ENCODE results near the gene SULT1C2. TPM values are rescaled to one million over a fixed set of nuclear protein-coding genes. Genes with fewer than 3 reads are reported as not detected.

The SULT1C2 gene
- total RNA-seq, 5 donors from 2014 or later (not counting 1 experiment from before 2014, with no cell fraction given): 0.44 TPM; not detected in 4

DNA sequence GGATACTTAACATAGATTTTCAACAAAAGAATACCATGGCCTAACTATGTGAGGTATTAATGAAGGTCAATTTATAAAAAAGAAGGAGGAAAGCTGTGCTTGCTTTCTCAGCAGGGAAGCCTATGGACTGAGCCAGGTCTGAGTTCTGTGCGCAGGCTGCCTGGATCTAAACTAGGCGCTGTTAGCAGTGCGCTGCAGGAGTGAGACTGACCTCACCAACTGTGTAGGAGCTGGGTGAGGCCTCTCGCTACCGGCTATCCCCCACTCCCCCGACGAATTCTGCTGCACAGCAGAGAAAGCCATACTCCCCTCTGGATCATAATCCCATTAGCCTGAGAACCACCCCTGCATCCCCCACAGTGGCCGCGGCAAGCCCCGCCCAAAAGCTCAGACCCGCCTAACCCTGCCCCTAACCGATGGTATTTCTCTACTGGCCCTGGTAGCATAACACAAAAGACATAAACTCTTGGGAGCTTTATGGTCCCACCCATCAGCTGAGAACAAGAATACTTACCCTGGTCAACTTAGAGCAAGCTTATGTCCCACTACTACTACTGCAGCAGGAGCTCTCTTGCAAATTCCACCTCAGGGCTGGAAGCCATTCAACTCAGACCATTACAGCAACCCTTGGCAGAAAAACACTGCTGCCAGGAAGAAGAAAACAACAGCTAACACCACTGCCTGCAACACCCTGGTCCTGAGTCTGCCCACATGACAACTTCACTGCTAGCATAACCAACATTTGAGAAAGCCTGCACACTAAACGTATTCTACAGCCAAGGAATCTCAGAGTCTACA lies 28.0 kb downstream of the SULT1C2 start:
- Mint-ChIP-seq H3K4me1 (no peaks in the 10 kb centered on the region), H3K36me3 (no peaks in the 10 kb centered on the region), H3K4me3 (no peak overlapping the region), H3K27me3 (peaks cover 7 to 9% of the 10 kb centered on the region in 2 donors), H3K27ac (no peak overlapping the region), H3K9me3 (no peaks in the 10 kb centered on the region)
- Histone ChIP-seq H3K36me3 (ENCODE audit: control insufficient read depth in 2 of 2, extremely low read depth in 1 of 2, insufficient read depth in 1 of 2, low read length in 1 of 2) (no peaks in the 10 kb centered on the region), H3K9me3 (no peaks in the 10 kb centered on the region), H3K27me3 (replicated peaks in 1 of 2; ENCODE audit: control insufficient read depth in 2 of 2, extremely low read depth in 1 of 2, insufficient read depth in 2 of 2, low read length in 1 of 2) (no peaks in the 10 kb centered on the region), H3K4me1 (ENCODE audit: control insufficient read depth in 1 of 2, extremely low read depth in 1 of 2, insufficient read depth in 2 of 2, low read length in 2 of 2) (no peaks in the 10 kb centered on the region), H3K4me3 (ENCODE audit: control insufficient read depth in 1 of 2, extremely low read depth in 1 of 2, low read length in 1 of 2) (no peak overlapping the region), H3K27ac (ENCODE audit: low read length) (no peak overlapping the region)
- DNase-seq (no peak), ATAC-seq (replicated peaks in 1 of 4) (no peak)
- 78% methylated on average over 9 of the region's 13 CpGs for WGBS (ENCODE audit: insufficient coverage)
- CTCF ChIA-PET: no interaction called here
- POLR2A ChIA-PET: interaction anchor here in 1 of 2 donors (0.5 kb wide), 1 partner anchor 234 kb away, joined by 6 read pairs; no protein-coding TSS in a partner anchor

DNA sequence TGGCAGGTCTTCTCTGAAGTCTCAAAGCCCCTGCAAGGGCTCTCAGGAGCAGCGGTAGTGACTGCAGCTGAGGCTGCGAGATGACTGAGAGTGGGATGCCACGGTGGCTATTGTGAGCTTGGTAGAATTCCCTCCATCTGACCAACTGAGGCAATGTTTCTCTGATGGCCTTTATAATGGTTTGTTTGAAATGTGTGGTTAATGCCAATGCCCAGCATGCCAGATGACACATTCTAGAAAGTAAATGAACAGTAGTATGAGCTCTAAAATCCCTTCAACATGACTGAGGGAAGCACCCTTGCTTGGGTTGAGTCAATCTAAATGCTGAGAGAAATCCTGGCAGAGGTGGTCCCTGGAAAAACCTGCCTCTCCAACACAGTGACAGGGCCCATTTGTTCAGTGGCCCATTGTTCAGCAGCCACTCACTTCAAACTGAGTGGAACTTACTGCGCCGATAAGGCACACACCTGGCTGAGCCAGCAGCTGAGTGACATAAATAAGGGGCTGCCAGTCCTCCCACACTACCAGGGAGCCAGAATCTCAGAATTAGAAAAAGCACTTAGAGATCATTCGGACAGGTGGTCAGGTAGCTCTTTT lies 31.7 kb downstream of the SULT1C2 start:
- H3K9me3 Mint-ChIP-seq: no peaks in the 10 kb centered on the region
- H3K4me3 Mint-ChIP-seq: no peak overlapping the region
- no peaks in the 10 kb centered on the region for H3K27me3 ChIP-seq (replicated peaks in 1 of 2; ENCODE audit: control insufficient read depth in 2 of 2, extremely low read depth in 1 of 2, insufficient read depth in 2 of 2, low read length in 1 of 2)
- POLR2A ChIA-PET: no interaction called here
- H3K27ac ChIP-seq (ENCODE audit: low read length): no peak overlapping the region
- H3K9me3 ChIP-seq: no peaks in the 10 kb centered on the region
- CTCF ChIA-PET: no interaction called here
- no peaks in the 10 kb centered on the region for H3K4me1 ChIP-seq (ENCODE audit: control insufficient read depth in 1 of 2, extremely low read depth in 1 of 2, insufficient read depth in 2 of 2, low read length in 2 of 2)
- H3K36me3 ChIP-seq (ENCODE audit: control insufficient read depth in 2 of 2, extremely low read depth in 1 of 2, insufficient read depth in 1 of 2, low read length in 1 of 2): no peaks in the 10 kb centered on the region
- H3K4me1 Mint-ChIP-seq: no peaks in the 10 kb centered on the region
- no peak overlapping the region for H3K27ac Mint-ChIP-seq
- DNase-seq (no peak), ATAC-seq (replicated peaks in 1 of 4) (no peak)
- no peaks in the 10 kb centered on the region for H3K36me3 Mint-ChIP-seq
- 96% methylated on average over 4 of the region's 6 CpGs for WGBS (ENCODE audit: insufficient coverage)
- H3K27me3 Mint-ChIP-seq: peaks cover 17 to 23% of the 10 kb centered on the region in 2 donors
- H3K4me3 ChIP-seq (ENCODE audit: control insufficient read depth in 1 of 2, extremely low read depth in 1 of 2, low read length in 1 of 2): no peak overlapping the region

GRCh38 chr2:108323619-108324018 lies 34.9 kb downstream of the SULT1C2 start:
- H3K4me3 ChIP-seq (ENCODE audit: control insufficient read depth in 1 of 2, extremely low read depth in 1 of 2, low read length in 1 of 2): no peak overlapping the region
- H3K27ac ChIP-seq (ENCODE audit: low read length): no peak overlapping the region
- Mint-ChIP-seq H3K36me3 (no peaks in the 10 kb centered on the region), H3K9me3 (no peaks in the 10 kb centered on the region), H3K4me1 (no peaks in the 10 kb centered on the region), H3K4me3 (no peak overlapping the region), H3K27ac (no peak overlapping the region), H3K27me3 (peaks cover 17 to 23% of the 10 kb centered on the region in 2 donors)
- ChIA-PET CTCF (no interaction called here), POLR2A (no interaction called here)
- H3K9me3 ChIP-seq: no peaks in the 10 kb centered on the region
- WGBS (ENCODE audit: insufficient coverage): 76% methylated on average over 5 of the region's 5 CpGs
- DNase-seq: no peak
- H3K27me3 ChIP-seq (replicated peaks in 1 of 2; ENCODE audit: control insufficient read depth in 2 of 2, extremely low read depth in 1 of 2, insufficient read depth in 2 of 2, low read length in 1 of 2): no peaks in the 10 kb centered on the region
- no peak for ATAC-seq (replicated peaks in 1 of 4)
- H3K36me3 ChIP-seq (ENCODE audit: control insufficient read depth in 2 of 2, extremely low read depth in 1 of 2, insufficient read depth in 1 of 2, low read length in 1 of 2): no peaks in the 10 kb centered on the region
- H3K4me1 ChIP-seq (ENCODE audit: control insufficient read depth in 1 of 2, extremely low read depth in 1 of 2, insufficient read depth in 2 of 2, low read length in 2 of 2): no peaks in the 10 kb centered on the region

DNA sequence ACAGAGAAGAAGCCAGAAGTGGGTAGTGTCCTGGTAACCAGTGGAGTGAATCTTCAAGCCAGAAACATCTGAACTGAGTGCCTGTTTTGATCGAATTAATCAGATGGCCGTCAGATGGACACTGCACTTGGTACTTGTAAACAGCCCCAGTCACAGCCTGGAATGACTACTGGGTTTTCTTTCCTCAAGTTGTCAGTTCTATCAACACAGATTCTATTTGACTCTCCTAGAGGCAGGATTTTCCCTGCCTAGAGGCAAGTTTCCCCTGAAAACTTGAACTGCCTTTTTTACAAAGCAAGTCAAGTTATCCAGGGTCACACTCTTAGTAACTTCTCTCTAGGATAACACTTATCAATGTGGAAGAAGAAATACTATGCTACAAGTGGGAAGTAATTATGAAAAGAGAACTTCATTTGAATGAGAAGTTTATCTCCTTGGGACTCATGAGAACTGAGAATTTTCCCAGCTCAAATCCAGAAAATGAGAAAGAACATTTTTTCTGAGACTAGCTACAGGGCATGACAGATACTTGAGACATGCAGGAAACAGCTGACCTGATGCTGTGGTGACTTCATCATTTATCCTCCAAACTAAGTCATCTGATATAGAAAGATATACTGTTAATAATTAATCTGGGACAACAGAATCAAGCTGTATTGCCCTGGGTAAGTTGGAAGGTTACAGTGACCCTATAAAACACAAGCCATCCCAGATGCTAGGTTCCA lies 36.0 kb downstream of the SULT1C2 start:
- H3K36me3 ChIP-seq (ENCODE audit: control insufficient read depth in 2 of 2, extremely low read depth in 1 of 2, insufficient read depth in 1 of 2, low read length in 1 of 2): no peaks in the 10 kb centered on the region
- Mint-ChIP-seq H3K9me3 (no peaks in the 10 kb centered on the region), H3K27ac (no peak overlapping the region), H3K4me1 (no peaks in the 10 kb centered on the region), H3K27me3 (peaks cover 14 to 19% of the 10 kb centered on the region in 2 donors), H3K4me3 (no peak overlapping the region), H3K36me3 (no peaks in the 10 kb centered on the region)
- H3K27ac ChIP-seq (ENCODE audit: low read length): no peak overlapping the region
- WGBS (ENCODE audit: insufficient coverage): 89% methylated on average over 2 of the region's 2 CpGs
- ATAC-seq (replicated peaks in 1 of 4) (no peak), DNase-seq (no peak)
- CTCF ChIA-PET: no interaction called here
- H3K27me3 ChIP-seq (replicated peaks in 1 of 2; ENCODE audit: control insufficient read depth in 2 of 2, extremely low read depth in 1 of 2, insufficient read depth in 2 of 2, low read length in 1 of 2): no peaks in the 10 kb centered on the region
- H3K4me3 ChIP-seq (ENCODE audit: control insufficient read depth in 1 of 2, extremely low read depth in 1 of 2, low read length in 1 of 2): no peak overlapping the region
- no peaks in the 10 kb centered on the region for H3K4me1 ChIP-seq (ENCODE audit: control insufficient read depth in 1 of 2, extremely low read depth in 1 of 2, insufficient read depth in 2 of 2, low read length in 2 of 2)
- H3K9me3 ChIP-seq: no peaks in the 10 kb centered on the region
- POLR2A ChIA-PET: no interaction called here

DNA sequence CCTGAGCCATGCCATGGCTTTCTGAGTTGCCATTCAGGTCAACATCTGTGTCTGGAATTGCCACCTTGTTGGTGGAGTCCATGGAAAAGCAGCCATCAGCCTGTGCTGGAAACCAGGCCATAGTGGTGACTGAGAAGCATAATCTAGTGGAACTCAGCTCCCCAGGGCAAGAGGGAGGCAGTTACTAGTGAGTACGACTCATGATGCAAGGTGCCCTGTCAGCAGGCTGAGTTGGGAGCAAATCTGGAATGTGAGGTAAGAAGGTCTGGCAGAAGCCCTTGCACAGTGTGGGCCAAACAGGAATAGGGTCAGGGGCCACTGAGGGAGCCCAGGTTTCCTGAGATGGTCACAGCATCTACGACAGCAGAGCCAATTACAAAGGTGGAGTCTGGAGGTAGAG lies 37.1 kb downstream of the SULT1C2 start:
- WGBS (ENCODE audit: insufficient coverage): 71% methylated on average over 2 of the region's 2 CpGs
- ChIA-PET POLR2A (no interaction called here), CTCF (no interaction called here)
- Mint-ChIP-seq H3K27ac (no peak overlapping the region), H3K4me3 (no peak overlapping the region), H3K36me3 (no peaks in the 10 kb centered on the region), H3K27me3 (peaks cover 18 to 22% of the 10 kb centered on the region in 2 donors), H3K9me3 (no peaks in the 10 kb centered on the region), H3K4me1 (no peaks in the 10 kb centered on the region)
- H3K27ac ChIP-seq (ENCODE audit: low read length): no peak overlapping the region
- ATAC-seq (replicated peaks in 1 of 4): no peak
- no peak overlapping the region for H3K4me3 ChIP-seq (ENCODE audit: control insufficient read depth in 1 of 2, extremely low read depth in 1 of 2, low read length in 1 of 2)
- H3K27me3 ChIP-seq (replicated peaks in 1 of 2; ENCODE audit: control insufficient read depth in 2 of 2, extremely low read depth in 1 of 2, insufficient read depth in 2 of 2, low read length in 1 of 2): no peaks in the 10 kb centered on the region
- no peaks in the 10 kb centered on the region for H3K9me3 ChIP-seq
- no peaks in the 10 kb centered on the region for H3K4me1 ChIP-seq (ENCODE audit: control insufficient read depth in 1 of 2, extremely low read depth in 1 of 2, insufficient read depth in 2 of 2, low read length in 2 of 2)
- no peaks in the 10 kb centered on the region for H3K36me3 ChIP-seq (ENCODE audit: control insufficient read depth in 2 of 2, extremely low read depth in 1 of 2, insufficient read depth in 1 of 2, low read length in 1 of 2)
- DNase-seq: no peak

DNA sequence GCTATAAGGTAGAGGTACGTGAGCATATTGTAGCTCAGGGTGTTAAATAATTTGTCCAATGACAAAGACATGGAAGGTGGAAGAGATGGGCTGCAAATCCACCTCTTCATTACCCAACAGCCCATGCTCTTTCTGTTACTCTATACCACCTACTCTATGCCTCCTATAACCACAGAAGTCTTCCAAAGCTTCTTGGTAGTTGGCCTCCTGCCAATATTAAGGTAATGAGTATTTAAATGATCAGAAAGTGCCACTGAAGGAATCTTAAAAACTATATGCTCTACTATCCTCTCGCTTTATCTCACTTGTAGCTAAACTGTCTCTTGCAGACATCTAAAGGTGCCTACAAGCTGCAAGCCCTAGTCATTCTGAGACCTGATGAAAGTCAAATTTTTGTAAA lies 41.1 kb downstream of the SULT1C2 start:
- CTCF ChIA-PET: no interaction called here
- no peak overlapping the region for H3K4me3 ChIP-seq (ENCODE audit: control insufficient read depth in 1 of 2, extremely low read depth in 1 of 2, low read length in 1 of 2)
- H3K4me1 Mint-ChIP-seq: no peaks in the 10 kb centered on the region
- POLR2A ChIA-PET: no interaction called here
- H3K4me3 Mint-ChIP-seq: no peak overlapping the region
- ATAC-seq (replicated peaks in 1 of 4) (no peak), DNase-seq (no peak)
- peaks cover 5 to 13% of the 10 kb centered on the region in 2 donors for H3K27me3 Mint-ChIP-seq
- no peak overlapping the region for H3K27ac Mint-ChIP-seq
- H3K27ac ChIP-seq (ENCODE audit: low read length): no peak overlapping the region
- no peaks in the 10 kb centered on the region for H3K27me3 ChIP-seq (replicated peaks in 1 of 2; ENCODE audit: control insufficient read depth in 2 of 2, extremely low read depth in 1 of 2, insufficient read depth in 2 of 2, low read length in 1 of 2)
- WGBS (ENCODE audit: insufficient coverage): no CpG with 5 or more reads among the region's 2 CpGs
- H3K9me3 Mint-ChIP-seq: no peaks in the 10 kb centered on the region
- no peaks in the 10 kb centered on the region for H3K36me3 Mint-ChIP-seq
- no peaks in the 10 kb centered on the region for H3K9me3 ChIP-seq
- H3K4me1 ChIP-seq (ENCODE audit: control insufficient read depth in 1 of 2, extremely low read depth in 1 of 2, insufficient read depth in 2 of 2, low read length in 2 of 2): no peaks in the 10 kb centered on the region
- no peaks in the 10 kb centered on the region for H3K36me3 ChIP-seq (ENCODE audit: control insufficient read depth in 2 of 2, extremely low read depth in 1 of 2, insufficient read depth in 1 of 2, low read length in 1 of 2)
